Kidney tubule cell (primary cell): Measurements from ENCODE around the gene VARS2.
"Not testable (repeated sequence)": the region's sequence is repeated elsewhere in the genome, so short reads cannot be mapped to it uniquely, and the experiment has no call there.

Experiments used
- DNase-seq: peaks from one replicate; pipeline ENCODE4 v3.0.0-alpha.2; 2018; ENCODE audit warnings: low spot score

The VARS2 gene

DNA sequence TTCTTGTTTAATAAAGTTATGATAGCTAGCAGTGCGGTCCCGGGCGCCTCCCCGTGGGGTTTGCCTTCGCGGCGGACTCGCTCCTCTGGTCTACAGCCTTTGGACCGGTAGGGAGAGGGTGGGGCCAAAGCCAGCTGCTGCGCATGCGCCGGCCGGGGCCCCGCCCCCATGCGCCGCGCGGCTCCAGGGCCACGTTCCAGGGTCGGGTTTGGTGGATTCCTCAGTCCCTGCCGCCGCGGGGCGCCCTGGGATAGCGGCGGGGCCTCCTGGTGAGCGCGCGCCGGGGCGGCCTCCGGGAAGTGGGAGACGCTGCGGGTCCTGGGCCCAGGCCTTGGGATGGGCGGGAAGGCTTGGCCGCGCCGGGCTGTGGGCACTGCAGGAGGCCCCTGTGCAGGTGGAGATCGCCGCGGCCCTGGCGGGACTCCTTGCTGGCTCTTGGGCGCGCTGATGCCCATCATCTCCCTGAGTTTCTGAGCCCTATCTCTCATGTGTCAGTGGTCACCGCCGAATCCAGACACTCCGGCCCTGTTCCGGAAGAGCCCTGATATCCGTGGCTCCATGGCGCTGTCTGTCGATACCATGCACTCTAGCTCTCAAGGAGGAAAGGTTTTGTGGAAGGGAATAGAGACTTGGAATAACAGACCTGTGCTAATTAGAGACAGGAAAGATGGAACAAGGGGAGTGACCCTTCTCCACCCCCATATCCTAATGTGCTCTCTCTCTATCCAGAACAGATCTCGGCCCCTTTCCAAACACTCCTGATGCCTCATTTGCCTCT, at the start of gene VARS2:
Gene VARS2, plus strand, starts transcription at position 163 of the 778 bp plus-strand sequence. Its CDS starts 599 bp downstream, at position 762.
- DNase-seq = peak; percentile 95

DNA sequence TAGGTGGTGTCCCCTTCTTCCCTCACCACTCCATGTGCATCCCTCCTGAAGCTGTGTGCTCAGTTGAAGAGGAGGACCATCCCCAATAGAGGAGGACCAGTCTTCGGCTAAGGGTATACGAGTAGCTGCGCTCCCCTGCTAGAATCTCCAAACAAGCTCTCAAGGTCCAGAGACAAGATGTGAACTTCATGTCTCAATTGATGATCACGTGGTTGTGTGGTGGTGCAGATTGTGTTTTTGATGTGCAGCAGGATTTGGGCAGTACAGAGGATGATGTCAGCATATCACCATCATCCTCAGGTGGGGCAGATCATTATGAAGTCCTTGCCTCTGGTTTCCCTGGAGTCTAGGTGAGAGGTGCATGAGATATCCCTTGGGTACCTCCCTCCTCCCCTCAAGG, 49.7 kb upstream of the VARS2 start:
- DNase-seq = no peak

DNA sequence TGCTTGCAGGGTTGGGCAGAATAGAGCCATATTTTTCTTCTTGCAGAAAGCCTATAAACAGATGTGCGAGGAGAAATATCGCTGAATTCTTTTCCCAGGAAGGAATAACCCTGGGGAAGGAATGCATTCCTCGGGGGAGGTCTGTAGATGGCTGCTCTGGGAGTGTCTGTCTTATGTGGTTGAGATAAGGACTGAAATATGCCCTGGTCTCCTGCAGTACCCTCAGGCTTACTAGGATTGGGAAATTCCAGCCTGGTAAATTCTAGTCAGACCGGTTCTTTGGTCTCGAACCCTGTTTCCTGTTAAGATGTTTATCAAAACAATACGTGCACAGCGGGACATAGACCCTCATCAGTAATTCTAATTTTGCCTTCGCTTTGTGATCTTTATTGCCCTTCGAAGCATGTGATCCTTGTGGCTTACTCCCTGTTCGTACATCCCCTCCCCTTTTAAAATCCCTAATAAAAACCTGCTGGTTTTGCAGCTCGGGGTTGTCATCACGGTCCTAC, 44.7 kb upstream of the VARS2 start:
- DNase-seq = not testable (repeated sequence)

DNA sequence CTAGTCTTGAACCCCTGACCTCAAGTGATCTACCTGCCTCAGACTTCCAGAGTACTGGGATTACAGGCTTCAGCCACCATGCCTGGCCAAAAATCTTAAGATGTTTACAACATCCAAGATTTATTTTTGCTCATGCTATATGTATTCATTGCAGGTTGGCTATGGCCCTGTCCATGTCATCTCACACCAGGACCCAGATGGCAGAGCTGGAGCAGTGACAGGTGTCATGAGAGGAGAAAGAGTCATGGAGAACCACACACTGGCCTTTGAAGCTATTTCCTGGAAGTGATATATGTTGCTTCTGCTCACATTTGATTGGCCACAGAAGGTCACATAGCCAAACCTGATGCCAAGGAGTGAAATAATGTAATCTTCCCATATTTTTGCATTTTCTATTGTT, 43.5 kb upstream of the VARS2 start:
- DNase-seq = no peak

DNA sequence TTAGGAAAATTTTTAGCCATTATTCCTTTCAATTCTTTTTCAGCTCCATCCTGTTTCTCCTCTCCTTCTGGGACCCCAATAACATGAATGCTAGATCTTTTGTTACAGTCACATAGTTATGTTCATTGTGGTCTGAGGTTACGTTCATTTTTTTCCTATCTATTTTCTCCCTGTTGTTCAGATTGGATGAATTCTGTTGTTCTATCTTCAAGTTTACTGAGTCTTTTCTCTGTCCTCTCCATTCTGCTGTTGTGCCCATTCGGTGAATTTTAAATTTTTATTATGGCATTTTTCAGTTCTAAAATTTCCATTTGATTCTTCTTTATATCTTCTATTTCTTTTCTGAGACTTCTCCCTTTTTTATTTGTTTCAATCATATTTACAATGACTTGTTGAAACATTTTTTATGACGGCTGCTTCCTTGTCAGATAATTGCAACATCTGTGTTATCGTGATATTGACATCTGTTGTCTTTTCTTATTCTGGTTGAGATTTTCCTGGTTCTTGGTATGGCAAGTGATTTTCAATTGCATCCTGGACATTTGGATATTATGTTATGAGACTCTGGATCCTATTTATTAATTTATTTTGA, 42.4 kb upstream of the VARS2 start:
- no peak for DNase-seq

DNA sequence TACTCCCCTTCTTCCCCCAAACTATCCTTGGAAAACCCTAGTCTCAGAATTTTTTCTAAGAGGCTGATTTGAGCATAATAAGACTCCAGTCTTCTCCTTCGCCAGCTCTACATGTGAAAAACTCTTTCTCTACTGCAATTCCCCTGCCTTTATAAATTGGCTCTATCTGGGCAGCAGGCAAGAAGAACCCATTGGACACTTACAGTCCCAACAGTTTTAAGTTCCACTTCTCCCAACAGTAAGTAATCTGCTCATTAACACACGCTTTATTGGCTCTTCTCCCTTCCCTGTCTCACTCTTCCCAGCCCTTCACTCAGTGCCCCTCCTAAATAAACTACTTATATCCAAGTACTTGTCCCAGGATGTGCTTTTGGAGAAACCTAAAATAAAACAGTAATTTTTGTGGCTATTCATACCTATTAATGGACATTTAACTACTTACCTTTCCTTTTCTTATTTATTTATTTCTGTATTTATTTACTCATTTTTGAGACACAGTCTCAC, 40.8 kb upstream of the VARS2 start:
- DNase-seq = no peak

DNA sequence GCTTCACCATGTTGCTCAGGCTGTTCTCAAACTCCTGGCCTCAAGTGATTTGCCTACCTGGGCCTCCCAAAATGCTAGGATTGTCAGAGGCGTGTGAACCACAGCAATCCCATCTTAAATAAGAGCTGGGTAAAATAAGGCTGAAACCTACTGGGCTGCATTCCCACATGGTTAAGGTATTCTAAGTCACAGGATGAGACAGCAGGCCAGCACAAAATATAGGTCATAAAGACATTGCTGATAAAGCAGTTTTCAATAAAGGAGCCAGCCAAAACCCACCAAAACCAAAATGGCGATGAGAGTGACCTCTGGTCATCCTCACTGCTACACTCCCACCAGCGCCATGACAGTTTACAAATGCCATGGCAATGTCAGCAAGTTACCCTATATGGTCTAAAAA, 40.2 kb upstream of the VARS2 start:
- not testable (repeated sequence) for DNase-seq

DNA sequence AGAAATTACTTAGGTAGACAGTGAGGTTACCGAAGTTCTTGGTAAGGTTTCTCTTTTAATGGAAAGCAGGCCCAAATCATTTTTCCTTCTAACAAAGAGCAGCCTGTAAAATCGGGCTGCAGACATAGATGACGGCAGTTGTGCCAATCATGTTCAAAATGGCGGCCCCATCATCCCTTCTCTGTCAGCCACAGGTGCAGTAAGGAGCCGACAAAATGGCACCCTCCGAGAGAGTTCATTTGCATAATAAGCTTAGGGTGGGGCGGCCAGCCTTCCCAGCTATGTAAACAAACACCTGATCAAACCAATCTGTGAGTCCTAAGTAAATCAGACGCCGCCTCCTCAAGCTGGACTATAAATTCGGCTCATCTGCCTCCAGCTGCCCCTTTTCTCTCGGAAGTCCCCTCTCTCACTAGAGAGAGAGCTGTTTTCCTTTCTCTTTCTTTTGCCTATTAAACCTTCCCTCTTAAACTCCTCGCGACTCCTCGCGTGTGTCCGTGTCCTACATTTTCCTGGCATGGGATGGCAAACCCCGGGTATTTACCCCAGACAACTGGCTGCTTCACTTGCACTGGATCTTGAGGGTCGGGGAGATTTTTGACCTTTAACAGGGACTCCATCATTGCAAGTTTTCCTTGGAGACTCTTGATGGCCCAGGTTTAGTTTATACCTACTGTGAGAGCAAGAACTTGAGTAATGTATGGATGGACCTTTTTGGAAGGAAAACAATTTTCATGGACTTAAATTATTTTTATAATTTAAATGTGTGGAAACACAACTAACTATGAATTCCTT, 38.6 kb upstream of the VARS2 start:
- no peak for DNase-seq

DNA sequence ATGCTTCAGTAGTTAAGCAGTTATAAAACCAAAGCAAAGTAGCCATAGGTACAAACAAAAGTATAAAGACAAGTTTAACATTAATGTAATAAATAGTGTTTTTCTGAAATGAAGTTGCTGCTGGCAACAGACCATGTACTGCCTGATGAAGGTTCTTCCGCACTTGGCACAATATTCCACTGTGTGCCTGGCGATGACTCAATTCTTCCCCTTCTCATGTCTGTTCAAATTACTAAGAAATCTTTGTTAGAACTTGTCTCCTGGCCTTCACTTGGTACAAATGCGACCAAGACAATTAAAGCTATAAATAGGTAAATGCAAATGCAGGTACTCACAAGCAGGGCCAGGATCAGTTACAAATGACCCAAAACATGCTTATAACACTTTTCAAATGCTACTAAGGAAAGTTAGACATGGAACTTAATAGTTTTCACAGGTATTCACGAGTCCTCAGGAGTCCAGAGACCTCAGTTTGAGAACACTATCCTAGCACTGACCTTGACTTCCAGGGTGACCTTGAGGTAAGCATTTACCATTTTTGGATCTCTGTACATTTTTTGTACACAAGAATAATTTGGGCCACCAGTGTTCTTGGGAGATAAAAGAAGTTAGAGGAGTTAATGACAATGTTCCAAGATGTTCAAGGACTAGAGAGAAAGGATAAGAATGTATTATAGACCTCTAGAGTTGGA, 37.9 kb upstream of the VARS2 start:
- peak; percentile 68 for DNase-seq

DNA sequence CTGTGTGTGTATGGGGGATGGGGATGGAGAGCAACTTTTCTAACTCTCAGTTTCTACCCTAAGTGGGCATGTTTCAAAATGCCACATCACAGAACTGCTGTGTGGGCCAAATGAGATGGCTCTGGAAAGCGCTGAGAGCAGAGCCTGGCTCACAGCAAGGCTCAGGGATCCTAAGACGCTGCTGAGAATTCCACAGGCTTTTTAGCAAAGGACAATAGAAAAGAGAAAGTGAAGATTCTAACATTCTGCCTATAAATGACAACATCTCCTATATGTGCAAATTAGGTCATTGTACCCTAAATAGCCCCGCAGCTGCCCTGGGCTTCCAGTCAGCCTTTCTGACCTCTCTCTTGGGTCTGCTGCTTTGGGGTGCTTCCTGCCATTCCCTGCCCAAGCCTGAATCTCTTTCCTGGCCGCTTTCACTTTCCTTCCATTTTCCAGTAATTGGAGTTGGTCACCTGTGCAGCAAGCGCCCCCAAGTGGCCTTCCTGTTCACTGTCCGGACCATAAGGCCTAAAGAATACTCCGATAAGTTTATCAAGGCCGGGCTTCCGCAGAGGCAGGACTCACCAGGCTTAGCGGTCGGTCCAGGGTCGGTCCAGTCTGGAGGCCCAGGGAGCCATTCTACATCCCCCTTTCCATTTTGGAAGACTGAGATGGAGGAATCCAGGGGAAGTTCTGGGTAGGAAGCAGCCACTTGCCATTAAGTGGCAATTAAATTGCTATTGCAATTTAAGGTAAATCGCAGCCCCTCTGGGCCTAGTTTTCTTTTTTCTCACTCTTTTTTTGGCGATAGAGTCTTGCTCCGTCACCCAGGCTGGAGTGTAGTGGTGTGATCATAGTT, 36.4 kb upstream of the VARS2 start:
- peak; percentile 90 for DNase-seq

DNA sequence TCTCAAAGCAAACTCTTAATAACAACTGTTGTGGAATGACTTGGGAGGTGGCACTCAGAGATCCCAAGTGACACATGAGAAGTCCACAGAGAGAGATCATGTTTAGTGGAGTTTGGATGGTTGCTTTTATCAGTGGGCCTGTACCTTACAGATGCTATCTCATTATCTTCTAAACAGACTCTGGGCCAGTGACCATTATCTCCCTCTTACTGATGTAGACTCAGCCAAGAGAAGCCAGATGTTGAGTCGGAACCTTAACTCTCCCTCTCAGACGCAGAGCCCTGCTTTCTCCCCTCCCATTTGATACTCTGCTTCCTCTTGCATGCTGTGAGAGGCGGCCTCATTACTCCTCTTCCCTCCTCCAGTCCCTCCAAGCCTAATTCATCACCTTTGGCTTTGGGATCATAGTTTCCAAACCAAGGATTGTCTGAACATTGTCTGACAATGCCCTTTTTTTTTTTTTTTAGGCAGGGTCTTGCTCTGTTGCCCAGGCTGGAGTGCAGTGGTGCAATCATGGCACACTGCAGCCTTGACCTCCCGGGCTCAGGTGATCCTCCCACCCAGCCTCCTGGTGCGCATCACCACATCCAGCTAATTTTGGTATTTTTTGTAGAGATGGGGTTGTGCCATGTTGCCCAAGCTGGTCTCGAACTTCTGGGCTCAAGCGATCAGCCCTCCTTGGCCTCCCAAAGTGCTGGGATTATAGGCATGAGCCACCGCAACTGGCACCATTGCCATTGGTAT, 34.2 kb upstream of the VARS2 start:
- DNase-seq = no peak

DNA sequence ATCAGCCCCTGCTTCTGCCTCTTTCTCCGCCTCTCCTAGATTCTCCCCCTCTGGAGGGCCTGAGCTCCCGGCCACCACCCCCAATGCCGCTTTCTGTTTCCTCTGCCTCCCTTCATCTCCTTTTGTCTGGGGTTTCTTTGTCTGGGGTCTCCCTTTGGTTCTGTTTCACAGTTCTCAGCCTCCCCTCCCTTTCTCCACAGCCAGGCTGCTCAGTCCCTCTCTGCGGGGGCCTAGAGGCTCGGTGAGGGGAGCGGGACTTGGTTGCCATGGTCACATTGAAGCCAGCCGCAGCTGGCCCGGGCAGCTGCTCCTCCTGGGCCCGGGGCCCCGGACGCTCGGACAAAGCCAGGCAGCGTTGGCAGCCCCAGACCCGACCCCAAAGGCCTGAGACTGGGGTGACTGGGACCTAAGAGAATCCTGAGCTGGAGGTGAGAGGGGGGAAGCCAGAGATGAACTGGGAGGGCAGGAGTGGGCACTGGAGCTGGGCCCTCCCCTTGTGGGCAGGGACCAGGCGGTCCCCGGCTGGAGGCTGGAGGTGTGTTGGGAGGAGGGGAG, 33.3 kb upstream of the VARS2 start:
- no peak for DNase-seq

DNA sequence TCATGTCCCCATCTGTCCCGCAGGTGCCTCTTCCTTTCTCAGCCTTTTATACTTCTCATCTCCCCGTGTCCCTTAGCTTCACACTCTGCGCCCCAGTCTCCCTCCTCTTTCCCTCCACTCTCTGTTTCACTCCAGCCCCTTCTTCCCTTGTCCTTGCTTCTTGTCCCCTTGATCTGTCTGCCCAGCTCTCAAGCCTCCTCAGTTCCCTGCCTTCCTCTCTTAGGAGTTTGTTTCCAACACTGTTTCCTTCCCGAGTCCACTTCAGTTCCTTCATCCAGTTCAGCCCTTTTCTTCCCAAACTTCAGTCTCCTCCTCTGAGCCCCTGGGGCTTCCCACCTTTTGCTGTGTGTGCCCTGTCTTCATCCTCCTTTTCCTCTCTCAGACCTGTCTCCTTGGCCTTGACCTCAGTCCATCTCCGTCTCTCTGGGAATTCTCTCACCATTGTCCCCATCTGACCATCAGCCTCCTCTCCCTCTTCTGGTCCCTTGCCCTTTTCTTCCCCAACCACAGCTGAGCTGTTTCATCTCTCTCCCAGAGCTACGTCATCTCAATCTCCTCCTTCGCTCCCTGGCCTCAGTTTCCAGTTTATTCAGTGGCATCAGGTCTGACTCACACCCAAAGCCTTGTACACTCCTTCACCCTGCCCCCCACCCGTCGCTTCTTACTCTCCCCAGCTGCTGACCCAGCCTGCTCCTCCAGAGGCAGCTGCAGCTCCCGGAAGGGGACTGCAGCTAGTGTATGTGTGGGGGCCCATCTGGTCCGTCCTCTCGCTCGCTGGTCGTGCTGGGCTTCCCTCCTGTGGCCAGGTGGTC, 32.4 kb upstream of the VARS2 start:
- peak; percentile 33 for DNase-seq

DNA sequence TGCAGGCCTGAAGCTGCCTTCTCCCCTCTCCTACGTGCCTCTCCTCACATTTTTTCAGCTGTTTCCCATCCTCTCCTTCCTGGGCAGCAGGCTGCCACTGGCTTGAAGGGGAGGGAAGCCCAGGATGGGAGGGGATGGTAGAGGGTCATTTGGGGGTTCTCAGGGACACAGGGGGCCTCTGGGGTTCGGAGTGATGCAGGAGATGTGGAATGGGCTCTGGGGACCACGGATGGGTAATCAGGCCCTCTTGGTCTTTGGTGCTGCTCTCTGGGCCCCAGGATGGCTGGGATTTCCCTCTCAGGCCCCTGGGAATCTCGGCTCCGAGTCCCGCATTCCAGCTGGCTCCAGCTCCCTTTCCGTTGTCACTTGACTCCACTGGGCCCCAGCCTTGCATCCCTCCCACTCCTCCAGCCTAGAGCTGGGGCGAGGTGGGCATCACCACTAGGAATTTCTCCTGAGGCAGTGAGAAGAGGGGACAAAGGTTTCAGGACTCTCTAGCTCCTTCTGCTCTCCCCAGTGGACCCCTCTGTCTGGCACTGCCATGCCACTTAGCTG, 31.8 kb upstream of the VARS2 start:
- DNase-seq = no peak

DNA sequence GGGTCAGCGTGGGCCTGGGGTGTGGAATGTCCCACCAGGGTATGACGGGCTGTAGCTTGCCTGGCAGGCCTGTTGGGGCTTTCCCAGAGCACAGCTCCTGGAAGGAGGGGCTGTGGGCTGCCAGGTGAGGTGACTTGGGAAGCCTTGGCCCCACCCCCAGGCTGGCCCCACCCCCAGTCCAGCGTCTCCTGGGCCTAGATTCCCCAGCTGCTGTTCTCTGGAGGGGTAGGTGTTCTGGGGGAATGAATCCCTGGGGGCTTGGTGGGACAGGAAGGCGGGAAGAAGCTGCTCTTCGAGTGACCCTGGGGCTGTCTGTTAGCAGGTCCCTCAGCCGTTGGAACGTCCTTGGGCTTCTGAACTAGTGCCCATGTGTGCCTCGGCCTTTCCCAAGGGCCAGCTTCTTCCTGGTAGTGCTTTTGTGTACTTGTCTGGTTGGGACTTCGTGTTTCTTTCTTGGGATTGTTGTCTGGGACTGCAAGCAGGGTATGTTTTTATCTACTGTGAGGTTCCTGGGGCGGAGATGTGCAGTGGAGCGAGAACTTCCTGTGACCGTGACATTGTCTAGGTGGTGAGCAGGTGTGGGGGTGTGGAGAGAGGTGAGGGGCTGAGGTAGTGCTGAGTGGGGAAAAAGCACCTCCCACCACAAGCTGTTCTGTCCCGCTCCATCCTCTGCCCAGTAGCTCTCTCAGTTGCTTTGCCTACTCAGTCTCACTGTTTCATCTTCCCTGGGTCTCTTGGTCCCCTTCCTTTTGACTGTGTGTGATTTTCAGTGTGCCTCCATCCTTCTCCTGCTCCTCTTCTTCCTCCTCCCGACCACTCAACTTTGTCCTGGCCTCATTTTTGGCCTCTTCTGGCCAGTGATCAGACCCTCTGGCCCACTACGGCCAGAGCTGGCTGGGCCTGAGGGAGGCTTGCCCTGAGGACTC, 31.0 kb upstream of the VARS2 start:
- peak; percentile 86 for DNase-seq

DNA sequence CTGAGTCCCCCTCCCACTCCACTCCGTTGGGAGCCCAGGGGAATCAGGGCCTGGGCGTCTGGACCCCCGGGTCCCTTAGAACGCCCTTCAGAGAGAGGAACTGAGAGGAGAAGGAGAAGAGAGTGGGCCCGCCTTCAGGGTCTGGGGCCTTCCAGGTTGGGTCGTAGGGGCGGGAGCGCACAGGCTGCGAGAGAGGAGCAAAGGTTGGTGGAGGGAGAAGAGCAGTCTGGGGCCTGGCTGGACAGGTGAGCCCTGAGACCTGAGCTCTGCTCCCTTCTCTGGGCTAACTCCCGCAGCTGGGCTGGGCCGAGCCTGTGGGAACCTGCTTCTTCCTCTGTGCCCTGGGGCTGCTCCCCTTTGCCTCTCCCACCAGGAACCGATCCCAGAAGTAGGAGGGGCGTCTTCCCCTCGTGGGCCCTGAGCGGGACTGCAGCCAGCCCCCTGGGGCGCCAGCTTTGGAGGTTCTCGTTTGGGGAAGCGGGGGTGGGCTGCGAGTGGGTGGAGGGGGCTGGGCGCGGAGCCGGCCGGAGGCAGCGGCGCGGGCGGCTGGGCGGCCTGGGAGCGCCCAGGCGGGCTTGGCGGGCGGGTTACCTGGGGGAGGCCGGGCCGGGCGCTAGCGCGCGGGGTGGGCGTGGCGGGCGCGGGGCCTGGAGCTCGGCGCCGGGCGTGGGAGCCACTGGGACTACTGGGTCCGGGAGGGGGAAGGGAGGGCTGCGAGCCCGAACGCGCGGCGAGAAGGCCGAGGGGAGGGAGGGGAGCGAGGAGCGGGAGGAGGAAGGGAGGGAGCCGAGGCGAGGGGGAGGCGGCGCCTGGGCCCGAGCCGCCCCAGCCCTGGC, 30.1 kb upstream of the VARS2 start, which contains the start of gene DDR1:
Gene DDR1, plus strand, starts transcription at position 835 of the 836 bp plus-strand sequence. CDS start 4,211 bp downstream, outside the sequence.
- DNase-seq = peak; percentile 80
